Mucosa of rectum (tissue), 2 donors: ENCODE results near the gene COL24A1.
"Not testable (repeated sequence)": the region's sequence is repeated elsewhere in the genome, so short reads cannot be mapped to it uniquely, and the experiment has no call there.

ENCODE experiments used
- H3K27ac ChIP-seq, 2 donors: one replicate each; pipeline ENCODE4 v1.7.0; 2013; ENCODE audit warnings: inconsistent platforms in 2 of 2, low read depth in 2 of 2, low read length in 2 of 2
- H3K27me3 ChIP-seq, 2 donors: one replicate each; pipeline ENCODE4 v1.7.0; 2013; ENCODE audit warnings: low read length in 2 of 2; ENCODE audit not compliant: control insufficient read depth in 2 of 2, insufficient read depth in 2 of 2
- H3K36me3 ChIP-seq, 2 donors: one replicate each; pipeline ENCODE4 v1.7.0; 2013; ENCODE audit warnings: low read length in 2 of 2; ENCODE audit not compliant: control insufficient read depth in 2 of 2, insufficient read depth in 2 of 2
- H3K4me1 ChIP-seq, 2 donors: one replicate each; pipeline ENCODE4 v1.7.0; 2013; ENCODE audit warnings: low read length in 2 of 2, mild to moderate bottlenecking in 1 of 2; ENCODE audit not compliant: control insufficient read depth in 2 of 2, insufficient read depth in 2 of 2
- H3K4me3 ChIP-seq, 2 donors: one replicate each; pipeline ENCODE4 v1.7.0; 2013; ENCODE audit warnings: low read length in 2 of 2
- H3K9ac ChIP-seq, 2 donors: one replicate each; pipeline ENCODE4 v1.7.0; 2013; ENCODE audit warnings: low read length in 2 of 2, low read depth in 1 of 2, mild to moderate bottlenecking in 1 of 2
- H3K9me3 ChIP-seq, 2 donors: one replicate each; pipeline ENCODE4 v1.7.0; 2013; ENCODE audit warnings: low read length in 2 of 2; ENCODE audit not compliant: control insufficient read depth in 2 of 2
- donor health status: healthy.
- donor health status: Normal muscosa, but diverticular disease.

The COL24A1 gene

GRCh38 chr1:85955218-85955617, 201.4 kb downstream of the COL24A1 start:
- H3K27me3 ChIP-seq, result not testable (repeated sequence)

DNA sequence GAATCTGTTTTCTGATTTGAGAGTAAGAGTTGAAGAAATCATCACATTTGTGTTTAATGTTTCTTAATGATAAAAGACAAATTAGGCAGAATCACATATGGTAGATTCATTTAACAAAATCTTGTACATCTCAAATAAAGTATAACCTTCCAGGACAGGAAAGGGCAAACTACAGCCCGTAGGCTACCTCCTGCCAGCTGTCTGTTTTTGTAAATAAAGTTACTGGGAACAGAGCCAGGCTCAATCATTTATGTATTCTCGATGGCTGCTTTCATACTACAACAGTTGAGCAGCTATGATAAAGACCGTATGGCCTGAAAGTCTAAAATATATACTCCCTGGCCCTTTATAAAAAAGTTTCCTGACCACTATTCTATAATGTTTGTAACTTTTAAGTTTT, 204.1 kb downstream of the COL24A1 start:
- H3K36me3 ChIP-seq, result no peaks in the 10 kb centered on the region
- no peaks in the 10 kb centered on the region for H3K9me3 ChIP-seq
- H3K4me1 ChIP-seq, result no peaks in the 10 kb centered on the region
- no peaks in the 10 kb centered on the region for H3K27me3 ChIP-seq
- no peak overlapping the region for H3K4me3 ChIP-seq
- H3K9ac ChIP-seq, result no peak overlapping the region
- H3K27ac ChIP-seq, result no peak overlapping the region

More at GRCh38 chr1:85955218-85955617, 201.4 kb downstream of the COL24A1 start:
- H3K27ac ChIP-seq, H3K9me3 ChIP-seq, H3K9ac ChIP-seq, H3K4me3 ChIP-seq, H3K4me1 ChIP-seq, H3K36me3 ChIP-seq: not testable (repeated sequence)

DNA sequence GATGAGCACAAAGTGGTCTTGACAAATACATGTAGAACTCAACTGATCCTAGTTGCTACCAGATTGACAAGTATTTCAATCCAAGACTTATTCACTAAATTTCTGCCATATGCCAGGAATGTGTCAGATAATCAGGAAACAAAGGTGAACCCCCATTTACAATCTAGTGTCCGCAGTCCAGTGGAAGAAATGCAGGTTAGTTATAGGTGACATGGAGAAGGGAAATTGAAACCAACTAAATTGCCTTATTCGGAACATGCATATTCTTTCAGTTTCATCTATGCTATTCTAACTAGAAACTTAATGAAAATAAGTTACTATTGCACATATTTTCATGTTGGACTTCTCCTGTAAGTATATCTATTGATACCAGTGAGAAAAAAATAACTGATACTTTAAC, 209.4 kb downstream of the COL24A1 start:
- Histone ChIP-seq H3K27ac (no peak overlapping the region), H3K4me1 (no peaks in the 10 kb centered on the region), H3K27me3 (no peaks in the 10 kb centered on the region), H3K9ac (no peak overlapping the region), H3K9me3 (no peaks in the 10 kb centered on the region), H3K4me3 (no peak overlapping the region), H3K36me3 (no peaks in the 10 kb centered on the region)

DNA sequence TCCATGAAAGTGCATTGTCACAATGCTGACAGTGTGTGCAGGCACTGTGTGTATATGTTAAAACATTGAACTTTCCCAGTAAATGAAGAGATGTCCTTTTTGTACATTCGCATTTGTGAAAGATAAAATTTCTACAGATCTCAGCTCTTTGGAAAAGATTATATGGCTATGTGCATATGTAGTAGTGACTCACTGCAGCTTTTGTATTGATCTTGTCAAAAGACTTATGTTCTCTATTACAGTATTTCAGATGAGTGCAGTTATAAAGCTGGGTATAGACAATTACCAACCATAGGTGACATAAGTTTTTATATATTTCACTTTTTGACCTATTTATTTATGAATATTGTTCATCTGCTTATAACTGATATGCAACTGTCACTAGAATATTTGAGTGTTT, 212.6 kb downstream of the COL24A1 start:
- Histone ChIP-seq H3K4me1 (no peaks in the 10 kb centered on the region), H3K27ac (no peak overlapping the region), H3K36me3 (no peaks in the 10 kb centered on the region), H3K9me3 (no peaks in the 10 kb centered on the region), H3K27me3 (no peaks in the 10 kb centered on the region), H3K4me3 (no peak overlapping the region), H3K9ac (no peak overlapping the region)

DNA sequence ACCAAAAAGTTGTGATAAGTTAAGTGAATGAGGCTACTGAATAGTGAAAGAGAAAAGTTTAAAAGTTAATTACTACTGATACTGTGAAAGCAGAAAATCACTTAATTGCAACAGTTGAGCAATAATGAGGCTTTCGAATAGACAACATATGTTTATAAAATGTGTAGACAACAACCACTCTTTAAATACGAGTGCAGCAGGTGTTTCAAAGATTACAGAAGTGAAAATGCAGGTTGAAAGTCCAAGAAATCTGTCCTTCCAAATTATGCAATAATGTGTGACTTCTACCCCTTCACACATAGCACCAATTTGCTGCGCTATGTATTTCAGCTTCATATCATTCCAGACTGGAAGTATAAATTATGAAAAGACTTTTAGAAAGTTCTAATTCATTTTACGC, 213.0 kb downstream of the COL24A1 start:
- H3K36me3 ChIP-seq, result no peaks in the 10 kb centered on the region
- no peaks in the 10 kb centered on the region for H3K4me1 ChIP-seq
- no peaks in the 10 kb centered on the region for H3K9me3 ChIP-seq
- no peaks in the 10 kb centered on the region for H3K27me3 ChIP-seq
- H3K27ac ChIP-seq, result no peak overlapping the region
- no peak overlapping the region for H3K4me3 ChIP-seq
- no peak overlapping the region for H3K9ac ChIP-seq

- no peak overlapping the region for H3K4me3 ChIP-seq
- no peaks in the 10 kb centered on the region for H3K9me3 ChIP-seq
- no peaks in the 10 kb centered on the region for H3K4me1 ChIP-seq
- H3K27ac ChIP-seq, result no peak overlapping the region
- no peaks in the 10 kb centered on the region for H3K27me3 ChIP-seq
- no peaks in the 10 kb centered on the region for H3K36me3 ChIP-seq
- no peak overlapping the region for H3K9ac ChIP-seq
Observed at GRCh38 chr1:85940656-85941306, 215.8 kb downstream of the COL24A1 start.

DNA sequence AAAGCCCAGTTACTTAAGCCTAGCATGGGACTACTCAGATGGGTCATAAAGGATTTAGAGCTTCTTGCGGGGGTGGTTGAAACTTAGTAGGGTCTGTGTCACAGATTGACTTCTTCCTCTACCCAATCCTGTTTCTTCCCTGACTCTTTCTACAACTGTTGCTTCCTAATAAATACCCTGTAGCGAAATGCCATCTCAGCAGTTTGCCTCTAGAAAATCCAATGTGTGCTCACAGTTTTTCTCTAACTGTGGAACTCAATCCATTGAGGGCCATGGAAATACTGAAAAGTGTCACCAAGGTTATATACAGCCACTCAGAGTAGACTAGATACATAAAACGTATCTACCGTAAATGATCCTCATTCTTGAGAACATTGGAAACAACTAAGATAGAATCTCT, 217.7 kb downstream of the COL24A1 start:
- H3K36me3 ChIP-seq, result no peaks in the 10 kb centered on the region
- H3K9me3 ChIP-seq, result no peaks in the 10 kb centered on the region
- no peaks in the 10 kb centered on the region for H3K27me3 ChIP-seq
- H3K9ac ChIP-seq, result no peak overlapping the region
- no peak overlapping the region for H3K4me3 ChIP-seq
- H3K27ac ChIP-seq, result no peak overlapping the region
- no peaks in the 10 kb centered on the region for H3K4me1 ChIP-seq

- H3K9me3 ChIP-seq, result no peaks in the 10 kb centered on the region
- no peak overlapping the region for H3K27ac ChIP-seq
- H3K4me1 ChIP-seq, result no peaks in the 10 kb centered on the region
- no peak overlapping the region for H3K4me3 ChIP-seq
- no peaks in the 10 kb centered on the region for H3K36me3 ChIP-seq
- no peaks in the 10 kb centered on the region for H3K27me3 ChIP-seq
- no peak overlapping the region for H3K9ac ChIP-seq
Observed at GRCh38 chr1:85936470-85936869, 220.1 kb downstream of the COL24A1 start.

DNA sequence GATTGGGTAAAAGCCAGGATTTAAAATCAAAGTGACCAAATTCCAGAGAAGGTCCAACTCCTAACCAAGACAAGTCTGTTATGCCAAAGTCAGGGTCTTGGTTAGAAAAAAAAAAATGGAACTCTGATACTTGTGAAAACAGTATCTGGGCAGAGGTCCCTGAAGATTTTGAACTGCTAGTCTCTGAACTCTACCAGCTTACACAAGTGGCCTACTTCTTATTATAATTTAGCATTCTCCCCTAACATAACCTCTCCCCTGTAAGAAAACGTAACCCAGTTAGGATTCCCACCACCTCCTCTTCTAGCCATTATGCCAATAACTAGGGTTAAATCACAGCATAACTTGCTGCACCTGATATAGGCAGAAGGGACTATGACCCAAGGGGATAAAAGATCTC, 220.5 kb downstream of the COL24A1 start:
- H3K9me3 ChIP-seq, result no peaks in the 10 kb centered on the region
- H3K27me3 ChIP-seq, result no peaks in the 10 kb centered on the region
- no peak overlapping the region for H3K9ac ChIP-seq
- no peak overlapping the region for H3K4me3 ChIP-seq
- H3K27ac ChIP-seq, result no peak overlapping the region
- H3K36me3 ChIP-seq, result no peaks in the 10 kb centered on the region
- no peaks in the 10 kb centered on the region for H3K4me1 ChIP-seq

DNA sequence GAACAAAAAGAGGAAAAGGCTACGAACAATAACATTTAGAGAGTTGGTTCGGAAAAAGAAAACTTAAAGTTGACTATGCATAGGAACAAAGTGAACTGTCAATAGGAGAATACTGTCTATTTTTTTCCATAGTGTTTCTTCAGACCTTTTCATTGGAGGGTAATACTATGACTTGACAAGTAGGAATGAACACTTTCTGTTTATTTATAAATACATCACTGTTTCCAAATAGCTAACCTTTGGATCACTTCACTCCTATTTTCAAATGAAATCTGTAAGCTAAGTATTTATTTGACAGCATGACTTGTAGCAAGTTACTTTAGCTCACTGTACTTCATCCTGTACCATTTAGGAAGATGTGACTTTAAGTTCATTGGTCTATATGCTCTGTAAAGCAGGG, 221.3 kb downstream of the COL24A1 start:
- Histone ChIP-seq H3K4me1 (no peaks in the 10 kb centered on the region), H3K27me3 (no peaks in the 10 kb centered on the region), H3K9ac (no peak overlapping the region), H3K36me3 (no peaks in the 10 kb centered on the region), H3K4me3 (no peak overlapping the region), H3K27ac (no peak overlapping the region), H3K9me3 (no peaks in the 10 kb centered on the region)

GRCh38 chr1:85934516-85934915, 222.1 kb downstream of the COL24A1 start:
- Histone ChIP-seq H3K4me3 (no peak overlapping the region), H3K27me3 (no peaks in the 10 kb centered on the region), H3K36me3 (no peaks in the 10 kb centered on the region), H3K27ac (no peak overlapping the region), H3K9me3 (no peaks in the 10 kb centered on the region), H3K4me1 (no peaks in the 10 kb centered on the region), H3K9ac (no peak overlapping the region)
